ENCODE data around the gene RPGRIP1.

GRCh38 chr14:21244544-21244943 lies 35.3 kb upstream of the RPGRIP1 start:
- TF ChIP-seq CTCF (IDR thresholded peaks at IDR 0.05; ENCODE audit: low read length) (no peak), EZH2 (optimal IDR thresholded peaks at IDR 0.05; ENCODE audit: low read depth, low read length) (no peak), EZH2phosphoT487 (IDR thresholded peaks at IDR 0.05; ENCODE audit: low read length) (no peak)

Data from MM.1S (cell line).